NCI-H1048 (cell line): Measurements from ENCODE around the gene ADAMTS6.
"Not testable (repeated sequence)": the region's sequence is repeated elsewhere in the genome, so short reads cannot be mapped to it uniquely, and the experiment has no call there.

Source experiments
- DNase-seq: peaks from one replicate; lab custom pipeline; 2025; lab: John Stamatoyannopoulos, UW

The ADAMTS6 gene, protein sequence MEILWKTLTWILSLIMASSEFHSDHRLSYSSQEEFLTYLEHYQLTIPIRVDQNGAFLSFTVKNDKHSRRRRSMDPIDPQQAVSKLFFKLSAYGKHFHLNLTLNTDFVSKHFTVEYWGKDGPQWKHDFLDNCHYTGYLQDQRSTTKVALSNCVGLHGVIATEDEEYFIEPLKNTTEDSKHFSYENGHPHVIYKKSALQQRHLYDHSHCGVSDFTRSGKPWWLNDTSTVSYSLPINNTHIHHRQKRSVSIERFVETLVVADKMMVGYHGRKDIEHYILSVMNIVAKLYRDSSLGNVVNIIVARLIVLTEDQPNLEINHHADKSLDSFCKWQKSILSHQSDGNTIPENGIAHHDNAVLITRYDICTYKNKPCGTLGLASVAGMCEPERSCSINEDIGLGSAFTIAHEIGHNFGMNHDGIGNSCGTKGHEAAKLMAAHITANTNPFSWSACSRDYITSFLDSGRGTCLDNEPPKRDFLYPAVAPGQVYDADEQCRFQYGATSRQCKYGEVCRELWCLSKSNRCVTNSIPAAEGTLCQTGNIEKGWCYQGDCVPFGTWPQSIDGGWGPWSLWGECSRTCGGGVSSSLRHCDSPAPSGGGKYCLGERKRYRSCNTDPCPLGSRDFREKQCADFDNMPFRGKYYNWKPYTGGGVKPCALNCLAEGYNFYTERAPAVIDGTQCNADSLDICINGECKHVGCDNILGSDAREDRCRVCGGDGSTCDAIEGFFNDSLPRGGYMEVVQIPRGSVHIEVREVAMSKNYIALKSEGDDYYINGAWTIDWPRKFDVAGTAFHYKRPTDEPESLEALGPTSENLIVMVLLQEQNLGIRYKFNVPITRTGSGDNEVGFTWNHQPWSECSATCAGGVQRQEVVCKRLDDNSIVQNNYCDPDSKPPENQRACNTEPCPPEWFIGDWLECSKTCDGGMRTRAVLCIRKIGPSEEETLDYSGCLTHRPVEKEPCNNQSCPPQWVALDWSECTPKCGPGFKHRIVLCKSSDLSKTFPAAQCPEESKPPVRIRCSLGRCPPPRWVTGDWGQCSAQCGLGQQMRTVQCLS (N-terminal part only)

DNA sequence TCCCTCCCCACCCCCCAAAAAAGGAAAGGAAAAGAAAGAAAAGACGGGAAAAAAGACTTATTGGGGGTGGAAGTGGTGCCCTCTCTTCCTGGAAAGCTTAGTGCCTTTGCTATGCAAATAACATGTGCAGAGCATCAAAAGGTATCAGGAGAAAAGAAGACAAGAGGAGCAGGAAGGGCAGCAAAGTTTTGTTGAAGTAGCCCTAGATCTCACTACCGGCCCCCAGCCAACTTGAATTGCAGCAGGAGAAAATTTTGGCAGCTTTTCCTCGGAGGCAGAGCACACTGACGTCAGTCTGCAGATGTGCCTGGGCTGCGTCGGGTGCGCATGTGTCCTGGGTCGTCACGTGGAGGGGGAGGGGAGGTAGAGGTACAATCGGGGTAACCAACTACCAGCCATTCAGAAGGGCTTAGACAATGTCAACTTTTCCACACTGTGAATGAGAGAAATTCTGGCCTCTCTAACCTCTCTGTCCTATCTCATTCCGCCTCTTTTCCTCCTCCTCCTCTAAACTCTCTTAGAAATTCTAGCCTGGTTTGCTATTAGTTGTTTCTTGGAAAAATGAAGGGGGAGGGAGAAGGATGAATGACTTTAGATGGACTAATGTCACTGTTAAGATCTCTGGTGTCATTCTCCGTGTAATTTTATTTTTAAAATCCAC is at the start of gene ADAMTS6:
ADAMTS6 (minus strand) TSS at position 286 of the 661 bp plus-strand sequence. CDS start 8,247 bp downstream, outside the sequence.
- DNase-seq: peak; percentile 31

DNA sequence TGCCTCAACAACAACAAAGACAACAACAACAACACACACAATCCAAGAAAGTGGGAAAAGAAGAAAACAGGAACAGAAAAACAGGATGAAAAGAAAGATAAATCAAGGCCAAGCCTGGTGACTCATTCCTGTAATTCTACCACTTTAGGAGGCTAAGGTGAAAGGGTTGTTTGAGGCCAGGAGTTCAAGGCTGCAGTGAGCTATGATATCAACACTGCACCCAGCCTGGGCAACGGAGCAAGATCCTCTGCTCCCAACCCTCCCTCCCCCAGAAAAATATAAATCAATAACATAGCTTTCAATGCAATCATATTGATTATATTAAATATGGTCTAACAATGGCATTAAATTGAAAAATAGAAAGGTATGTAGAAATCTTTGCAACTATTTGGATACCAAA is 49.2 kb upstream of the ADAMTS6 start:
- DNase-seq: no peak

DNA sequence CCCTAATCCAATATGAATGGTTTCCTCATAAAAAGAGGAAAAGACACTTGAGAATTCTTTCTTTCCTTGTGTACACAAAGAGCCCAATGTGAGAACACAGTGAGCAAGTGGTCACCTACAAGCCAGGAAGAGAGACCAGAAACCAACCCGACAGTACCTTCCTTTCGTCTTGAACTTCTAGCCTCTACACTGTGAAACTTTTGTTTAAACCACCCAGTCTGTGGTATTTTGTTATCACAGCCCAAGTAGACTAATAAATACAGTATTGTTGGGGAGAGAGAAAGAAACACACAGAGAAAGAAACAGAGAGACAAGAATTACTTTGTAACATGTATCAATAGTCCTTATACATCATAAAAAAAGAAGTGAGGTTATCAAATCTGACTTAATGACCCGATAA is 44.0 kb upstream of the ADAMTS6 start:
- DNase-seq: no peak

DNA sequence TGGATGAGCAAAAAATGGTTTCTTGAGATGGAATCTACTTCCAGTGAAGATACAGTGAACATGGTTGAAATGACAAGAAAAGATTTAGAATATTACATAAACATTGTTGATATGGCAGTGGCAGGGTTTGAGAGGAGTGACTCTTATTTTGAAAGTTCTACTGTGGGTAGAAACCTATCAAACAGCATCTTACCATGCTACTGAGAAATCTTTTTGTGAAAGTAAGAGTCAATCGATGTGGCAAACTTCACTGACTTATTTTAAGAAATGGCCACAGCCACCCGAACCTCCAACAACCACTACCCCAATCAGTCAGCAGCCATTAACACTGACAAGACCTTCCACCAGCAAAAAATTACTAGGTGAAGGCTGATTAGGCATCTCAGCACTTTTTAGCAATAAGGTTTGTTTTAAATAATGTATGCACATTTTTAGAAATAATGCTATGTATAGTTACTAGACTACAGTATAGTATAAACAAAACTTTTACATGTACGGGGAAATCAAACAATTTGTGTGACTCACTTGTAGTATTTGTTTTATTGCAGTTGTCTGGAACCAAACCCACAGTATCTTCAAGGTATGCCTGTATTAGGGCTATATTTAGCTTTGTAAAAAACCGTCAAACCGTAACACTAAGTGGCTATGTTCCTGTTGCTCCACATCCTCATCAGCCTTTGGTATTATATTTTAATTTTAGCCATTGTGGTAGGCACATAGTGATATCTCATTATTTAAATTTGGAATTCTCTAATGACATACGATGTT is 30.6 kb upstream of the ADAMTS6 start:
- no peak for DNase-seq

DNA sequence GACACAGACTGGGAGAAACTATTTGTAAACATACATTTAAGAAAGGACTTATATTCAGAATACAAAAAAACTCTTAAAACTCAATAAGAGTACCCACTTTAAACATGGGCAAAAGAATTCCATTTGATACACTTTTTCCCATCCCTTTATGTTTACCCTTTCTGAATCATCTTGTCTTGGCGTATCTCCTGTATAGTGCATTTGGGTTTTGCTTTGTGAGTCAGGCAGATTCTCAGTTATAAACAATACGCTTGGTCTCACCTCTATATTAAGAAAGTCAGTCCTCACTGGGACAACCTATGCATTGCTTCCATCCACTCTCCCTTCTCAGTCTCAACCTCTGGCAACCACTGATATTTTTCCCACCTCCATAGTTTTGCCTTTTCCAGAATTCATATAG is 27.3 kb upstream of the ADAMTS6 start:
- DNase-seq: no peak

DNA sequence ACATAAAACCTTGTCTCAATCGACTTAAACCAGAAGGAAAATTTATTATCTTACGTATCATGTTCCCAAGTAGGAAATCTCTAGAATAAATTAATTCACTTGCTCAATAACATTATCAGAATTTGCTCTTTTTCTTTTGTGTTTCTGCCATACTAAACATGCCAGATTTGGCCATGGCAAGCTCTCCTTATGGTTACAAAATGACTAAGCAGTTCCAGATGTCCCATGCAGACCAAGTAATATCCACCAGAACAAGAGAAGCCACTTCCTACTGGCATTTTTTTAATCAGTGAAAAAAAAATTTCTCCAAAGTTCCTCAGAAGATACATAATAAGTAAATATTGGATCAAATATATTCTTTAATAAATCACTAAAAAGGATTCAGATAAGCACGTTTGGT is 25.2 kb upstream of the ADAMTS6 start:
- DNase-seq: no peak

DNA sequence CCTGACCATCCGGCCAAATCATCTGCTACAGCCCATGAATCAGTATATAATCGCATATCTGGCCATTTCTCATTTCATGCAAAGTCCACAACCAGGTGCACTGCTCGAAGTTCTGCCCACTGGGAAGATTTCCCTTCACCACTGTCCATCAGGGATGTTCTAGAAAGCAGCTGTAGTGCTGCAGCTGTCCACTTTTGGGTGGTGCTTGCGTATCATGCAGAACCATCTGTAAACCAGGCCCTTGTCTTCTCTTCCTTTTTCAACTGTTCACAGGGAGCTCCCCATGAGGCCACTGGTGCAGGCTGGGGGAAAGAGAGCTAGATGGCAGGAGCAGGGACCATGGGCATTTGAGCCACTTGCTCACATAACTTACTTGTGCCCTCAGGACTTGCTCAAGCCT is 7.4 kb upstream of the ADAMTS6 start:
- no peak for DNase-seq

DNA sequence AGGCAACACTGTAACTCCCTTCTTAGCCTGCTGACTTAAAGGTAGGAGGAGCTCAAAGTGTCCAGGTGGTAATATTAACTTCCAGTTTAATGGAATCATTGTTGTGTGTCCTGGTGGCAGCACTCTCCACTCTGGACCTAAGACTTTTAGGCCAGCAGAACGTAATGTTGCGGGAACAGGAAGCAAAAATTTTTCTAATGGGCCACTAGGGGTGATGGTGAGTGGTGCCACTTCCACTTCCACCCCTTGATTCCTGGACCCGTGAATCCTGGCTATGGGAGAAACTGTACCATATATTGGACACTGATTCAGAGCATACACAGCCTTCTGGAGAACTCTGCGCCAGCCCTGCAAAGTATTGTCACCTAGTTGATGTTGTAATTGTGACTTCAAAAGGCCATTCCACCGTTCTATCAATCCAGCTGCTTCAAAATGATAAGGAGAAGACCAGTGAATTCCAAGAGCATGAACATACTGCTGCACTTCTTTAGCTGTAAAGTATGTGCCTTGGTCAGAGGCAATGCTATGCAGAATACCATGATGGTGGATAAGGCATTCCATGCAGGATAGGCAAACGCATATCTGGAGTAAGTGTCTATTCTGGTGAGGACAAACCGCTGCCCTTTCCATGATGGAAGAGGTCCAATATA is 6.4 kb upstream of the ADAMTS6 start:
- not testable (repeated sequence) for DNase-seq

DNA sequence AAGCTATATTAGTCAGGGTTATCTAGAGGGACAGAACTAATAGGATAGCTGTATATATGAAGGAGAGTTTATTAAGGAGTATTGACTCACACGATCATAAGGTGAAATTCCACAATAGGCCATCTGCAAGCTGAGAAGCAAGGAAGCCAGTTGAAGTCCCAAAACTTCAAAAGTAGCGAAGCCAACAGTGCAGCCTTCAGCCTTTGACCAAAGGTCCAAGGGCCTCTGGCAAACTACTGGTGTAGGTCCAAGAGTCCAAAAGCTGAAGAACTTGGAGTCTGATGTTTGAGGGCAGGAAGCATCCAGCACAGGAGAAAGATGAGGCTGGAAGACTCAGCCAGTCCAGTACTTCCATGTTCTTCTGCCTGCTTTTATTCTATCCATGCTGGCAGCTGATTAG is 5.1 kb upstream of the ADAMTS6 start:
- not testable (repeated sequence) for DNase-seq

DNA sequence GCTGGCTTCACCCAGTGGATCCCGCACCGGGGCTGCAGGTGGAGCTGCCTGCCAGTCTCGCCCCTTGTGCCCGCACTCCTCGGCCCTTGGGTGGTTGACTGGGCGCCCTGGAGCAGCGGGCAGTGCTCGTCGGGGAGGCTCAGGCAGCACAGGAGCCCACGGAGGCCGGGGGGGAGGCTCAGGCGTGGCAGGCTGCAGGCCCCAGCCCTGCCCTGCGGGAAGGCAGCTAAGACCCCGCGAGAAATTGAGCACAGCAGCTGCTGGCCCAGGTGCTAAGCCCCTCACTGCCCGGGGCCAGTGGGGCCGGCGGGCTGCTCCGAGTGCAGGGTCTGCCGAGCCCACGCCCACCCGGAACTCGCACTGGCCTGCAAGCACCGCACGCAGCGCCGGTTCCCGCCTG is 3.7 kb upstream of the ADAMTS6 start:
- DNase-seq: no peak

DNA sequence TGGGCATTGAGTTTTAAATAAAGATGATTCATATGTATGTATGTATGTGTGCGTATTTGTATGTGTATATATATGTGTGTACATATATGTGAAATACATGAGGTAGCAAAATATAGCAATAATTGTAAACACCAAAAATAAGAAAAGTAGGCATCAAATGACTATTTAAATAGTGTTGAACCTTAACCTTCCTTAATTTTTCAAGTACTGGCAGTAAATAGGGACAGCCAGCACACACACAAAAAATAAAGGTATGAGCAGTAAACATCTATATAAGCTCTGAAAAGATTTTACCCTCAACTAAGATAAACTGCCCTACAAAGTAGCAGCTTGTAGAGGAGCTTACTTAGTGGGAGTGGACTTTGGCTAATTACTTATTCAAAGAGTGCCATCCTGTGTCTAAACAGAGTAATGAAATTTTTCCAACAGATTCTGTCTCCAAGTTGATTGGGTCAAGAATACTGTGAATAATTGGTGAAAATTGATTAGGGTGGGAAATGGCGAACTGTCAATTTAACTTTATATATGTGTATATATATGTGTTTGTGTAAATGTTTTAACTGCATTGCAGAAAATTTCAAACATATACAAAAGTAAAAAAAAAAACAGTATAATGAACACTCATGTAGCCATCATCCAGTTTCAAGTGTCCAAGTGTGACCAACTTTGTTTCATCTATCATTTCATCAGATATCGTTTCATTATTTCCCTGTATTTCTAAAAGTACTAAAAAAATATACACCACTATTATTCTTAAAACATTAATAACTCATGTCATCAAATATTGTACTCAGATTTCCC is 2.0 kb upstream of the ADAMTS6 start:
- peak; percentile 13 for DNase-seq

DNA sequence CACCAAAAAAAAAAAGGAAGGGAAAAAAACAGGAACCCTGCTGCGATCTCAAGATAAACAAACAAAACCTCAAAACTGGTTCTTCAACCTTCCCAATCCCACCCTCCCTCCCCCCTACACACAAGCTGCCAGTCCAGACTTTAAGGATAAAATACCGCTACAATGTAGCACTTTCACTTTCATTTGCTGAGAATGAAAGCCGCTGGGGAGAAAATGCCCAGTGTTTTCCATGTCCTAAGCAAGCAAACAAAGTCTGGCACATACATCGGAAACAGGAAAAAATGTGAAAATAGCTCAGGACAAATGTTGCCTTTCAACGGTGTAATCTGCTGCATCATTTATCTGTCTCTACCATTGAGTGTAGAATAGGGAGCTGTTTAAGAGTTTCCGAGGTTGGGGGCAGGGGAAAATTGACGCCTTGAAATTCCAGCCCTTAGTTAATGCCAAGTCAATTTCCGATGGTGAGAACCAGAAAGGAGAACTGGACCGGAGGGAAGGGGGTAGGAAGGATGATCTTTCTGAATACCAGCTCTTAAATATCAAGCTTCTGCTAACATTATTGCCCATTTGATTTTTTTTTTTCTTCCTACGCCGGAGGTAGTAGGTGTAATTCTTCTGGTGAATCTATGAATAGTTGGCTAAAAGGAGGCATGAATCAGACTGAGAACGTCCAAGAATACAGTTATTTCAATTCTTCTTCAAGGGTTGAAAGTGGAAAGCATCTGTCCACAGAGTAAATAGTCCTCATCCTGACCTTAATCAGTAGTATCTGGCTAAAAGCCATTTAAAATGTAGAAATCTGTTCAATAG is 1.2 kb upstream of the ADAMTS6 start:
- DNase-seq: peak; percentile 3

DNA sequence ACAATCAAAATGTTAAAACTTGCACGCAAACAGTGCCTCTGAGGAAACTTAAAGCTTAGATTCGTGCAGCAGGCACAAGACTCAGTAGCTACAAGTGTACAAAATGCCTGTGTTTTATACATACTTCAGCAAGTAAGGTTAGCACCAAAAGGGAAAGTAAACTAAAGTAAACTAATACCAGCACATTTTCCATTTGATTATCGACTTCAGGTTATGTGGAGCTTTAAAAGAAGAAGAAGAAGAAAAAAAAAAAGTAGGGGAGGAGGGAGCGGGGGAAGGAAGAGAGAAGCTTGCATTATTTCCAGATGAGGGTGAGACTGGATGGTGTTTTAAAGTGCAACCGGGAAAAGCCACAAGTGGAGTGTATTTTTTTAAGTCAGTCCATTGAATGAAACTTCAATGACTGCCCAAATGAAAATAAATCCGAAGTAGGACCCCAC is 596 bp upstream of the ADAMTS6 start:
- DNase-seq: no peak

DNA sequence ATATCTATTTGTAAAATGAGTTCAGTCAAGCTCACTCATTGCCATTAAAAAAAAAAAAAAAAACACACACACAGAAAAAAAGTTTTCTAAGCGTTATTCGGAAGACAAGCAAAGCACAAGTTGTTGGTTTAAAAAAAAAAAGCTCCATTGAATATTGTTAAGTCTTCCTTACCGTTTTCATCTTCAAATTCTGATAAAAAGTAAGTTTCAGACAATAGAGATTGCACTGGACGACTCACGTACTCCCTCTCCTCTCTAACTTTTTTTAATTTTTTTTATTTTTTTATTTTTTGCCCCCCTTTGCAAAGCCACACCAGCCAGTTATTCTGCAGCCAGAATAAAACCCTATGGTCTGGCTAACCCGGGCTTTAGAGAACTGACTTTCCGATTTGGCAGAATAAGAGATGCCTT is 544 bp downstream of the ADAMTS6 start:
- no peak for DNase-seq

DNA sequence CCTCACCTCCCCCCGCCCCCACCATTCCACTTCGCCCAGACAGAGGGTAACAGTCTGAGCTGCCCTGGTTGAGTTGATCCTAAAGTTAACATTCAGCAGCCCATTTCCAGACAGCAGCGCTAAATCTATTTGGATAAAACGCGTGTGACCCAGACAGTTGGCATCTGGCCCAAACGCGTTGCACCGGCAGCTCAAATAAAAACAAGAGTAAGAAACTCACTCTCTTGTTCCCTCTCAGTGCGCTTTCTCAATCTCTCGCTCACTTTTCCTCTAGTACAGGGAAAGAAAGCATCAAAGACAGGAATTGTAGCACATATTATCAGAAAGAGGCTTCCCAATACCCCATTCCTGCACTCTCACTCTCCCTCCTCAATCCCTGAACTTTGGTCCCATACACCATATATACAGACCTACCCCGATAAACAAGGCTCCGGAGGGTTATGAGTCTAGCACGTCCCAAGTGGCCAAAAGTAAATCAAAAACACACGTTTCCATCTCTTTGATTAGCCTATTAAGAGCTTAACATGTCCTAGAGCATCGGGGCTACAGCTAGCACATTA is 1.3 kb downstream of the ADAMTS6 start:
- DNase-seq: peak; percentile 17

DNA sequence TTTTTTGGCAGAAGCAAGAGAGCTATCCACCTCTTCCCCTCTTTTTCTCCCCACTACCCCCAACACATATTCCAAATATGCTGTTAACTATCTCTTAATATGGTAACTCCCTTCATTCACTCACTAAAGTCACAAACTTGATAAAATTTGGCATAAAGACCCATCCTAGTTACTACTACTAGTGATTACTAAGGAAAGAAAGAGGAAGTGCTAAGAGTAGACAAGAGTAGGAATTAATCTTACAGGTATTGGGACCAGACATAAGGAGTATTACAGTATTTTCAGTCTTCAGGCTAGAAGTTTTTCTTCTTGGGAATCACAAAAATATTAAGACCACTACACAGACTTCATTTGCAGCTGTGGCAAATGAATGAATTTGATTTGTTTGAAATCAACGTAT is 2.2 kb downstream of the ADAMTS6 start:
- no peak for DNase-seq

DNA sequence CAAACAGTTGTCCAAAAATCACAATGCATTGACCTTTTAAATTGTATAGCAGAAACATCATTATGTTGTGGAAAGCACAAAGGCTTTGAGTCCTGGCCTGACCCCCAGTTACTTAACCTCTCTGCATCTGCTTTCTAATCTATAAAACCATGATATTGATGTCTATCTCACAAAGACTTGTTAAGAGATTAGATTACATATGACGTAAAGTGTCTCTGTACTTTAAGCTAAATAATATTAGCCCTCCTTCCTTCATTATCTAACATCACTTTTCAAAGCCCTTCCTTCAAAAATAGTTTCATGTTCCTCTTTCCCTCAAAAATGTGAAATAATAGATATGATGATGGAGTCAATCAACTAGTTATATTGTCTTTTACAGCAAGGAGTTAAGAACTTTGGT is 3.4 kb downstream of the ADAMTS6 start:
- no peak for DNase-seq

DNA sequence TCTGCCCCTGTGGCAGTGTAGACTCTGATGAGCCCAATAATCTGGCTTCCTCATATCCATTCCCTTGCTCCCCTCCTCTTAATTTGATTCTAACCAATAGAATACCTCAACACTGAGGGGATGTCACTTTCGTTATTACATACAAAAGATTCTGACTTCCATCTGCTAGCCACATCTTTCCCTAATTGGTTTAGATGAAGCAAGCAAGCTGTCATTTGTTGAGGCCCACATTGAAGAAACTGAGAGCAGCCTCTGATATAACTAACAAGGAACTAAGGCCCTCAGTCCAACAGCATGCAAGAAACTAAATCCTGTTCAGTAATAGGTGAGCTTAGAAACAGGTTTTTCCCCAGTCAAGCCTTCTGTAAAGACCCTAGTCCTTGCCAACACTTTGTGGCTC is 5.8 kb downstream of the ADAMTS6 start:
- DNase-seq: no peak

DNA sequence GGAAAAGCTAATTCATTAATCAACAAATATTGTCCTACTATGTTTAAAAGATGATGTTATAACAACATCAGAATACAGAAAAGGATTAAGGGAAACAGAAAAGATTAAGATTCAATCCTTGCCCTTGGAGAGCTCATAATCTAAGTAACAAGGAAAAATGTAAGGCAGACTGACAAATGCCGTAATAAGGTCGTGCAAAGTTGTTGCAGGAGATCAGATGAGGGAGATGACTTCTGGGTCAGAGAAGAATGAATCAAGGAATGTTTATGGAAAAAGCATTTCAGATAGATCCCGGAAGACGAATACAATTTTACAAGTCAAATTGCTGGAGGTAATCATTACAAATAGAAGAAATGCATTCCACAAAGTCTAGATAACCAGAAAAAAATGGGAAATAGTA is 6.4 kb downstream of the ADAMTS6 start:
- DNase-seq: no peak
